IMR-90 (cell line): ENCODE results near the gene MAN1C1. TPM values are rescaled to one million over a fixed set of nuclear protein-coding genes. Genes with fewer than 3 reads are reported as not detected.

Experiments
- ATAC-seq: fragments of 200-7000 bp; cut with Tn5 transposase; 2 replicates; pipeline ENCODE4 v1.9.1; 2020; ENCODE audit warnings: low read depth, mild to moderate bottlenecking, moderate library complexity
- BruUV-seq: library from RNA; stranded (reverse); fragments of 400-500 nt; replicated peaks from 2 replicates; lab custom pipeline; 2021; lab: Mats Ljungman, UMichigan
- CTCF ChIA-PET: fragments of 300-600 bp; formaldehyde crosslinking; extraction: SDS; loops from one replicate; lab custom pipeline; 2021; ENCODE audit warnings: antibody characterized with exemption; lab: Yijun Ruan, JAX
- POLR2A ChIA-PET: fragments of 300-600 bp; sonication (Branson Sonifier 250); formaldehyde crosslinking; loops from one replicate; lab custom pipeline; 2022; ENCODE audit warnings: antibody characterized with exemption; ENCODE audit not compliant: unreplicated experiment; lab: Charles Lee
- DNase-seq: peaks from one replicate; pipeline ENCODE4 v3.0.0; 2013
- H2AFZ ChIP-seq: replicated peaks from 2 replicates; pipeline ENCODE3; 2013; ENCODE audit warnings: low read length, mild to moderate bottlenecking; ENCODE audit not compliant: poor library complexity
- H2AK5ac ChIP-seq: 2 replicates; pipeline ENCODE4 v1.6.1; 2013; ENCODE audit warnings: low read depth, low read length, inconsistent platforms
- H2AK9ac ChIP-seq: replicated peaks from 2 replicates; pipeline ENCODE3; 2013; ENCODE audit warnings: mild to moderate bottlenecking, low read depth, low read length, moderate library complexity; ENCODE audit not compliant: poor library complexity
- H2BK120ac ChIP-seq: 2 replicates; pipeline ENCODE4 v1.6.1; 2013; ENCODE audit warnings: low read depth, low read length, inconsistent platforms
- H2BK15ac ChIP-seq: 3 replicates; pipeline ENCODE4 v1.6.1; 2013; ENCODE audit warnings: low read depth, low read length, inconsistent platforms
- H2BK20ac ChIP-seq: 2 replicates; pipeline ENCODE4 v1.6.1; 2013; ENCODE audit warnings: low read depth, mild to moderate bottlenecking, inconsistent platforms, low read length, moderate library complexity
- H2BK5ac ChIP-seq: 2 replicates; pipeline ENCODE4 v1.6.1; 2013; ENCODE audit warnings: mild to moderate bottlenecking, low read depth, low read length, inconsistent platforms; ENCODE audit not compliant: poor library complexity, severe bottlenecking
- H3K14ac ChIP-seq: replicated peaks from 2 replicates; pipeline ENCODE4 v1.6.1; 2013; ENCODE audit warnings: low read depth, low read length, inconsistent platforms
- H3K18ac ChIP-seq: 2 replicates; pipeline ENCODE4 v1.6.1; 2013; ENCODE audit warnings: low read depth, low read length, control low read depth
- H3K23ac ChIP-seq: 2 replicates; pipeline ENCODE4 v1.6.1; 2013; ENCODE audit warnings: low read depth, low read length, inconsistent platforms
- H3K27ac ChIP-seq: 2 replicates; pipeline ENCODE4 v1.5.1; 2013; ENCODE audit warnings: mild to moderate bottlenecking, control low read depth, low read length; ENCODE audit not compliant: insufficient read depth
- H3K27me3 ChIP-seq: 2 replicates; pipeline ENCODE4 v1.6.1; 2013; ENCODE audit warnings: low read length; ENCODE audit not compliant: control insufficient read depth, insufficient read depth
- H3K36me3 ChIP-seq: 2 replicates; pipeline ENCODE4 v1.6.1; 2013; ENCODE audit warnings: low read length, mixed read lengths; ENCODE audit not compliant: control insufficient read depth, insufficient read depth
- H3K4ac ChIP-seq: 2 replicates; pipeline ENCODE4 v1.6.1; 2013; ENCODE audit warnings: low read depth, low read length, inconsistent platforms
- H3K4me1 ChIP-seq: 2 replicates; pipeline ENCODE4 v1.6.1; 2013; ENCODE audit warnings: low read length, mixed read lengths; ENCODE audit not compliant: control insufficient read depth, insufficient read depth
- H3K4me2 ChIP-seq: 2 replicates; pipeline ENCODE4 v1.6.1; 2013; ENCODE audit warnings: low read depth, mild to moderate bottlenecking, control low read depth, low read length, moderate library complexity
- H3K4me3 ChIP-seq: 2 replicates; pipeline ENCODE4 v1.5.1; 2013; ENCODE audit warnings: low read depth, mild to moderate bottlenecking, control low read depth, low read length, moderate library complexity; ENCODE audit not compliant: insufficient read depth
- H3K56ac ChIP-seq: 2 replicates; pipeline ENCODE4 v1.6.1; 2013; ENCODE audit warnings: low read length, inconsistent platforms; ENCODE audit not compliant: insufficient read depth; ENCODE audit errors: extremely low read depth
- H3K79me1 ChIP-seq, 2 experiments: 2 replicates each; pipeline ENCODE4 v1.6.1; 2013; ENCODE audit warnings: low read length in 2 of 2, inconsistent platforms in 1 of 2, low read depth in 1 of 2
- H3K9ac ChIP-seq: 2 replicates; pipeline ENCODE4 v1.6.1; 2013; ENCODE audit warnings: low read depth, low read length, control low read depth
- H3K9me1 ChIP-seq: 2 replicates; pipeline ENCODE4 v1.6.1; 2013; ENCODE audit warnings: low read length, inconsistent platforms; ENCODE audit not compliant: insufficient read depth
- H3K9me3 ChIP-seq: 2 replicates; pipeline ENCODE4 v1.6.1; 2013; ENCODE audit warnings: low read length; ENCODE audit not compliant: control insufficient read depth, insufficient read depth
- H4K20me1 ChIP-seq: 2 replicates; pipeline ENCODE4 v1.6.1; 2013; ENCODE audit warnings: low read length, inconsistent platforms; ENCODE audit not compliant: insufficient read depth
- H4K5ac ChIP-seq: 2 replicates; pipeline ENCODE4 v1.6.1; 2013; ENCODE audit warnings: mild to moderate bottlenecking, low read depth, low read length, control low read depth
- H4K8ac ChIP-seq, 2 experiments: 2 replicates each; pipeline ENCODE4 v1.6.1; 2013; ENCODE audit warnings: low read depth in 2 of 2, low read length in 2 of 2, control low read depth in 1 of 2, inconsistent platforms in 1 of 2
- H4K91ac ChIP-seq: 2 replicates; pipeline ENCODE4 v1.6.1; 2013; ENCODE audit warnings: low read depth, low read length, inconsistent platforms; ENCODE audit not compliant: insufficient read depth
- CEBPB ChIP-seq: IDR thresholded peaks from 2 replicates; pipeline ENCODE4 v1.6.1; 2012; ENCODE audit warnings: low read depth, low read length, improper control_type of control experiment
- CHD1 ChIP-seq: IDR thresholded peaks from 2 replicates; pipeline ENCODE4 v1.6.1; 2012; ENCODE audit warnings: low read depth, low read length, improper control_type of control experiment
- FOS ChIP-seq: fragments of 150-350 bp; IDR thresholded peaks from 2 replicates; pipeline ENCODE4 v1.6.1; 2016; ENCODE audit warnings: low read depth, low read length
- MAZ ChIP-seq: IDR thresholded peaks from 2 replicates; pipeline ENCODE4 v1.6.1; 2012; ENCODE audit warnings: low read depth, mild to moderate bottlenecking, low read length, improper control_type of control experiment, moderate library complexity, borderline replicate concordance
- MXI1 ChIP-seq: IDR thresholded peaks from 2 replicates; pipeline ENCODE4 v1.6.1; 2012; ENCODE audit warnings: low read depth, mild to moderate bottlenecking, low read length, moderate library complexity, borderline replicate concordance
- POLR2A ChIP-seq: IDR thresholded peaks from 2 replicates; pipeline ENCODE4 v1.6.1; 2012; ENCODE audit warnings: mild to moderate bottlenecking, low read depth, low read length
- RAD21 ChIP-seq: IDR thresholded peaks from 2 replicates; pipeline ENCODE4 v1.6.1; 2012; ENCODE audit warnings: low read length, improper control_type of control experiment
- RCOR1 ChIP-seq: IDR thresholded peaks from 2 replicates; pipeline ENCODE4 v1.6.1; 2012; ENCODE audit warnings: mild to moderate bottlenecking, low read length, improper control_type of control experiment; ENCODE audit not compliant: insufficient replicate concordance
- SMC3 ChIP-seq: fragments of 150-350 bp; IDR thresholded peaks from 2 replicates; pipeline ENCODE4 v1.6.1; 2016; ENCODE audit warnings: low read depth, mild to moderate bottlenecking, antibody characterized with exemption, low read length, moderate library complexity
- WGBS, 2 experiments: methylation state at CpG; one replicate each; pipeline versions ENCODE4 v1.1.5 to v1.1.7; 2013; ENCODE audit warnings: missing lambda C conversion rate in 2 of 2; ENCODE audit not compliant: insufficient read length in 1 of 2; ENCODE audit errors: extremely low coverage in 2 of 2; 5-methylcytosine and 5-hydroxymethylcytosine counted together
- dilution Hi-C: fragments of 300-500 bp; cut with HindIII; formaldehyde crosslinking; loops from one replicate; pipeline ENCODE4 v1.14.3; 2018; ENCODE audit warnings: low sequenced_read_pairs; ENCODE audit not compliant: unreplicated experiment
- in situ Hi-C: fragments of 300-500 bp; cut with MboI; formaldehyde crosslinking; loops from 3 replicates; pipeline ENCODE4 v1.14.3; 2019; ENCODE audit warnings: low sequenced_read_pairs, inconsistent platforms, mixed read lengths
- intact Hi-C: fragments of 100-400 bp; cut with micrococcal nuclease; formaldehyde crosslinking; loops from 2 replicates; pipeline ENCODE4 v1.10.0; 2022
- polyA plus RNA-seq, 3 experiments: library from polyadenylated mRNA; depleted of rRNA; stranded (reverse); fragments of >200 nt; gene quantifications; 2 replicates each; pipeline ENCODE4 v1.2.3, GENCODE V29; 2012; ENCODE audit warnings: low replicate concordance in 1 of 3
- total RNA-seq: library from RNA; depleted of rRNA; stranded (reverse); fragments of >200 nt; gene quantifications from 2 replicates; pipeline ENCODE4 v1.2.3, GENCODE V29; 2012

The MAN1C1 gene
- total and polyA plus RNA-seq, 2 of the 4 experiments (the other 2 are of a cell fraction), result 3.2 to 11.3 TPM

GRCh38 chr1:25804244-25804963 lies 187.8 kb downstream of the MAN1C1 start:
- ATAC-seq (no peak), DNase-seq (no peak)
- Histone ChIP-seq H4K5ac (no peak overlapping the region), H3K4me1 (peaks cover 15% of the 10 kb centered on the region), H3K4ac (no peak overlapping the region), H2BK15ac (no peak overlapping the region), H2AK9ac (no peak overlapping the region), H3K9me1 (peaks cover 9% of the 10 kb centered on the region), H3K14ac (no peak overlapping the region), H3K4me3 (no peak overlapping the region), H3K27ac (no peak overlapping the region), H3K56ac (no peak overlapping the region), H4K20me1 (peaks cover 14% of the 10 kb centered on the region), H3K79me1 (peaks cover 28 to 43% of the 10 kb centered on the region in 2 experiments), H3K18ac (no peak overlapping the region), H2BK5ac (no peak overlapping the region), H2BK120ac (no peak overlapping the region), H3K27me3 (no peaks in the 10 kb centered on the region), H2AK5ac (no peak overlapping the region), H3K23ac (no peak overlapping the region), H4K8ac (no peak overlapping the region), H2BK20ac (no peak overlapping the region), H3K4me2 (no peak overlapping the region), H3K9me3 (no peaks in the 10 kb centered on the region), H3K9ac (no peak overlapping the region), H4K91ac (no peak overlapping the region), H3K36me3 (peaks cover 28% of the 10 kb centered on the region; the same call in 1 of the 2 replicates), H2AFZ (no peak overlapping the region)
- ChIA-PET POLR2A (no interaction called here), CTCF (no interaction called here)
- TF ChIP-seq CHD1 (no peak), MXI1 (no peak), CEBPB (no peak), POLR2A (no peak), SMC3 (no peak), RCOR1 (no peak), FOS (no peak), RAD21 (no peak), MAZ (no peak)
- dilution Hi-C loops, result no loop called here
- WGBS, 2 experiments, result no CpG with 5 or more reads among the region's 10 CpGs
- intact Hi-C loops, result no loop called here
- no TSS peak for BruUV-seq
- in situ Hi-C loops, result loop anchor here (25.0 kb wide), 2 partner anchors 392 to 567 kb away; partner anchors contain the start of genes RHCE, RSRP1 and SYF2
